Ovary (tissue), 9 donors: ENCODE measurements around the gene HAND2. TPM values are rescaled to one million over a fixed set of nuclear protein-coding genes. Genes with fewer than 3 reads are reported as not detected.

Source experiments
- DNase-seq, 5 donors: peaks; one replicate each; pipeline ENCODE4 v3.0.0-alpha.2; 2019 to 2020
- H3K27ac ChIP-seq, 2 donors: fragments of 200-600 bp; one replicate each; pipeline versions ENCODE4 v1.5.1 to v1.8.0; 2019 to 2022
- H3K27me3 ChIP-seq: fragments of 200-600 bp; one replicate; pipeline ENCODE4 v1.8.0; 2022
- H3K36me3 ChIP-seq: fragments of 200-600 bp; sonication (generic); one replicate; pipeline ENCODE4 v1.5.1; 2019
- H3K4me1 ChIP-seq: one replicate; pipeline ENCODE4 v1.8.1; 2013; ENCODE audit warnings: mild to moderate bottlenecking, moderate library complexity; ENCODE audit not compliant: insufficient read depth
- H3K4me3 ChIP-seq: fragments of 200-600 bp; sonication (generic); one replicate; pipeline ENCODE4 v1.5.1; 2017
- H3K9me3 ChIP-seq, 2 donors: fragments of 200-600 bp in 1 of 2; sonication (generic) in 1 of 2; one replicate each; pipeline versions ENCODE4 v1.5.1 to v1.8.1; 2013 to 2019; ENCODE audit warnings: mild to moderate bottlenecking in 1 of 2, moderate library complexity in 1 of 2
- CTCF ChIP-seq, 3 donors: fragments of 450-650 bp in 2 of 3; fragments of 200-600 bp in 1 of 3; IDR thresholded peaks; one replicate each; pipeline versions ENCODE4 v1.5.1 to v1.8.0; 2016 to 2022; ENCODE audit warnings: antibody characterized with exemption in 3 of 3, mild to moderate bottlenecking in 1 of 3
- EP300 ChIP-seq: sonication (generic); formaldehyde crosslinking; IDR thresholded peaks from one replicate; pipeline ENCODE4 v1.6.1; 2017; ENCODE audit warnings: antibody characterized with exemption
- POLR2A ChIP-seq: fragments of 450-650 bp; IDR thresholded peaks from one replicate; pipeline ENCODE4 v1.6.1; 2017; ENCODE audit warnings: antibody characterized with exemption, mild to moderate bottlenecking, moderate library complexity
- WGBS, 3 donors: extraction: QIAGEN DNeasy Blood & Tissue Kit in 1 of 3; methylation state at CpG; one replicate each; pipeline versions ENCODE4 v1.1.5 to v1.1.7; 2013 to 2017; 5-methylcytosine and 5-hydroxymethylcytosine counted together
- intact Hi-C, 4 donors: fragments of 100-400 bp; cut with DNase I; formaldehyde crosslinking; loops; one replicate each; pipeline versions ENCODE4 v1.11.0 to v1.15.1; 2022 to 2023
- polyA plus RNA-seq, 2 donors: library from polyadenylated mRNA; stranded (reverse); fragments of 200-250 nt in 1 of 2; fragments of 350-450 nt in 1 of 2; fragmentation: Illumina TruSeq in 1 of 2; extraction: RNeasy Lipid Tissue Mini Kit (QIAGEN cat#74804) in 1 of 2; gene quantifications; one replicate each; pipeline ENCODE4 v1.2.3, GENCODE V29; 2013 to 2014
- total RNA-seq, 7 donors: library from RNA; depleted of rRNA in 2 of 7; stranded (reverse); fragments of >200 nt in 2 of 7; fragmentation: NEBNext Ultra II Directional in 3 of 7; extraction: Animal tissue kit (Norgen Biotek cat#: 25700) in 3 of 7; gene quantifications; one replicate each; pipeline versions ENCODE4 v1.1.0 to v1.2.4, GENCODE V29; 2016 to 2023
- donor health status: DM: no; HTN: no; CAD: no; lungs with moderate emphysema.
- donor health status: DM: no; HTN: no; CAD: no.
- donor health status: Bipolar disorder and iron deficiency.
- donor health status: DM: yes; HTN: yes; CAD: no.
- donor health status: DM: no; HTN: no; CAD: no.
- donor health status: DM: yes; HTN: yes; CAD: no.

HAND2 gene
- total and polyA plus RNA-seq, 9 donors = 12.9 to 99.9 (median 39.6) TPM

GRCh38 chr4:173493041-173493440, 37.0 kb downstream of the HAND2 start:
- DNase-seq = no peak
- no peaks in the 10 kb centered on the region for H3K36me3 ChIP-seq
- H3K4me3 ChIP-seq = no peak overlapping the region
- 92 to 95% (median 93%) methylated on average over 4 of the region's 4 CpGs for WGBS, 3 donors
- TF ChIP-seq CTCF (IDR thresholded peaks at IDR 0.05) (no peak), EP300 (no peak), POLR2A (no peak)
- H3K9me3 ChIP-seq = no peaks in the 10 kb centered on the region
- intact Hi-C loops = loop anchor here (5.0 to 10.0 kb wide), 4 partner anchors 66 to 81 kb away; no protein-coding TSS in a partner anchor
- no peaks in the 10 kb centered on the region for H3K27me3 ChIP-seq
- peaks cover 9% of the 10 kb centered on the region for H3K4me1 ChIP-seq
- no peak overlapping the region for H3K27ac ChIP-seq

GRCh38 chr4:173492315-173492714, 37.7 kb downstream of the HAND2 start:
- no peaks in the 10 kb centered on the region for H3K9me3 ChIP-seq
- WGBS, 3 donors = 87 to 95% (median 89%) methylated on average over 4 of the region's 4 CpGs
- H3K27ac ChIP-seq = no peak overlapping the region
- H3K4me1 ChIP-seq = peaks cover 9% of the 10 kb centered on the region
- no peak for DNase-seq
- H3K36me3 ChIP-seq = no peaks in the 10 kb centered on the region
- no peak overlapping the region for H3K4me3 ChIP-seq
- no peak for TF ChIP-seq CTCF (IDR thresholded peaks at IDR 0.05)
- TF ChIP-seq POLR2A = no peak
- no peak for TF ChIP-seq EP300
- intact Hi-C loops = loop anchor here (5.0 to 10.0 kb wide), 4 partner anchors 65 to 80 kb away; no protein-coding TSS in a partner anchor
- no peaks in the 10 kb centered on the region for H3K27me3 ChIP-seq

- TF ChIP-seq EP300 (no peak), POLR2A (no peak), CTCF (IDR thresholded peaks at IDR 0.05) (no peak)
- H3K4me3 ChIP-seq = no peak overlapping the region
- H3K4me1 ChIP-seq = peaks cover 9% of the 10 kb centered on the region
- no peak for DNase-seq
- H3K36me3 ChIP-seq = no peaks in the 10 kb centered on the region
- intact Hi-C loops = loop anchor here (5.0 to 10.0 kb wide), 4 partner anchors 64 to 79 kb away; no protein-coding TSS in a partner anchor
- no peaks in the 10 kb centered on the region for H3K27me3 ChIP-seq
- H3K27ac ChIP-seq = no peak overlapping the region
- 40 to 51% (median 50%) methylated on average over 4 of the region's 4 CpGs for WGBS, 3 donors
- no peaks in the 10 kb centered on the region for H3K9me3 ChIP-seq
These were observed 39.1 kb downstream of the HAND2 start for GRCh38 chr4:173490817-173491528.

GRCh38 chr4:173490256-173490655, 39.8 kb downstream of the HAND2 start:
- intact Hi-C loops = loop anchor here (5.0 to 10.0 kb wide), 4 partner anchors 63 to 78 kb away; no protein-coding TSS in a partner anchor
- no peaks in the 10 kb centered on the region for H3K27me3 ChIP-seq
- H3K27ac ChIP-seq = no peak overlapping the region
- H3K4me3 ChIP-seq = no peak overlapping the region
- DNase-seq = no peak
- TF ChIP-seq CTCF (IDR thresholded peaks at IDR 0.05) = no peak
- 30 to 54% (median 38%) methylated on average over 3 of the region's 3 CpGs for WGBS, 3 donors
- H3K36me3 ChIP-seq = no peaks in the 10 kb centered on the region
- H3K4me1 ChIP-seq = peaks cover 9% of the 10 kb centered on the region
- no peaks in the 10 kb centered on the region for H3K9me3 ChIP-seq
